Stomach (tissue), 19 donors: ENCODE measurements around the gene NDUFB2. TPM values are rescaled to one million over a fixed set of nuclear protein-coding genes. Genes with fewer than 3 reads are reported as not detected.

Experiments used
- DNase-seq, 2 donors: peaks; one replicate each; pipeline versions ENCODE4 v3.0.0 to v3.0.0-alpha.2; 2013 to 2019
- H3K27ac ChIP-seq, 5 donors: fragments of 200-600 bp in 4 of 5; sonication (generic) in 4 of 5; one replicate each; pipeline ENCODE4 v1.5.1; 2013 to 2019; ENCODE audit warnings: mild to moderate bottlenecking in 1 of 5, moderate library complexity in 1 of 5
- H3K27me3 ChIP-seq, 3 donors: fragments of 200-600 bp; sonication (generic); one replicate each; pipeline ENCODE4 v1.5.1; 2017 to 2019; ENCODE audit warnings: mixed run types in 1 of 3
- H3K36me3 ChIP-seq, 4 donors: fragments of 200-600 bp; sonication (generic); 1 replicate in 3 of 4; 2 replicates in 1 of 4; pipeline ENCODE4 v1.5.1; 2016 to 2019
- H3K4me1 ChIP-seq, 4 donors: fragments of 200-600 bp; sonication (generic); one replicate each; pipeline ENCODE4 v1.5.1; 2016 to 2019
- H3K4me3 ChIP-seq, 4 donors: fragments of 200-600 bp; sonication (generic) in 3 of 4; one replicate each; pipeline ENCODE4 v1.5.1; 2016 to 2019; ENCODE audit warnings: mild to moderate bottlenecking in 1 of 4
- H3K9me3 ChIP-seq, 4 donors: fragments of 200-600 bp; sonication (generic); one replicate each; pipeline ENCODE4 v1.5.1; 2016 to 2019
- CTCF ChIP-seq, 7 experiments: fragments of 450-650 bp in 4 of 7; fragments of 200-600 bp in 3 of 7; sonication (generic) in 3 of 7; IDR thresholded peaks; one replicate each; pipeline ENCODE4 v1.5.1; 2016 to 2019; ENCODE audit warnings: antibody characterized with exemption in 7 of 7, control low read depth in 2 of 7, mild to moderate bottlenecking in 1 of 7
- EP300 ChIP-seq: sonication (generic); formaldehyde crosslinking; IDR thresholded peaks from one replicate; pipeline ENCODE4 v1.6.1; 2017; ENCODE audit warnings: antibody characterized with exemption
- POLR2A ChIP-seq, 4 donors: fragments of 450-650 bp; IDR thresholded peaks; one replicate each; pipeline ENCODE4 v1.6.1; 2016; ENCODE audit warnings: antibody characterized with exemption in 4 of 4, control low read depth in 2 of 4, mild to moderate bottlenecking in 1 of 4, moderate library complexity in 1 of 4
- POLR2AphosphoS5 ChIP-seq, 3 donors: sonication (generic); formaldehyde crosslinking; IDR thresholded peaks; one replicate each; pipeline ENCODE4 v1.6.1; 2016; ENCODE audit warnings: antibody characterized with exemption in 3 of 3
- WGBS, 5 donors: extraction: QIAGEN DNeasy Blood & Tissue Kit in 3 of 5; methylation state at CpG; one replicate each; pipeline versions ENCODE4 v1.1.5 to v1.1.7; 2013 to 2018; 5-methylcytosine and 5-hydroxymethylcytosine counted together
- intact Hi-C: fragments of 100-400 bp; cut with DNase I; formaldehyde crosslinking; loops from one replicate; pipeline ENCODE4 v1.15.1; 2023; ENCODE audit warnings: low total_unique reads
- long read RNA-seq, 10 donors: transcript quantifications; one replicate each; lab custom pipeline, GENCODE V29; 2026
- polyA plus RNA-seq, 3 donors: library from polyadenylated mRNA; stranded (reverse); fragments of 200-250 nt; gene quantifications; one replicate each; pipeline ENCODE4 v1.2.3, GENCODE V29; 2013
- total RNA-seq, 5 donors: library from RNA; depleted of rRNA; stranded (reverse); fragments of >200 nt; gene quantifications; one replicate each; pipeline versions ENCODE4 v1.1.0 to v1.2.3, GENCODE V29; 2014 to 2016
- donor health status: healthy with polysubstance abuse.
- donor health status: Bipolar disorder and iron deficiency.
- donor health status: healthy.

The NDUFB2 gene
- total RNA-seq (100 to 1,000 TPM in 1 of 5 donors, 10 to 100 TPM in 4; 25.2 to 104 (median 89.3) TPM), polyA plus RNA-seq (100 to 1,000 TPM; 311 to 608 (median 464) TPM)
- long read RNA-seq, donor 1, transcript NDUFB2-201 (4 exons, 504 nt) = major isoform, 95 of 143 reads
- long read RNA-seq, donor 1, transcript NDUFB2-214 (3 exons, 665 nt) = minor isoform, 8 of 143 reads
- long read RNA-seq, donor 1, partial matches to known transcripts = 38 of 143 reads
- long read RNA-seq, donor 1, other reads (novel, unspliced or antisense) = 0 of 143 reads
- long read RNA-seq, donor 2, transcript NDUFB2-201 (4 exons, 504 nt) = major isoform, 126 of 175 reads
- long read RNA-seq, donor 2, transcript NDUFB2-207 (3 exons, 1,101 nt) = minor isoform, 5 of 175 reads
- long read RNA-seq, donor 2, transcript NDUFB2-214 (3 exons, 665 nt) = minor isoform, 7 of 175 reads
- long read RNA-seq, donor 2, partial matches to known transcripts = 37 of 175 reads
- long read RNA-seq, donor 2, other reads (novel, unspliced or antisense) = 0 of 175 reads
- long read RNA-seq, donor 3, transcript NDUFB2-214 (3 exons, 665 nt) = minor isoform, 5 of 174 reads
- long read RNA-seq, donor 3, transcript NDUFB2-201 (4 exons, 504 nt) = major isoform, 104 of 174 reads
- long read RNA-seq, donor 3, partial matches to known transcripts = 62 of 174 reads
- long read RNA-seq, donor 3, other reads (novel, unspliced or antisense) = 0 of 174 reads
- long read RNA-seq, donor 4, transcript NDUFB2-201 (4 exons, 504 nt) = major isoform, 8 of 22 reads
- long read RNA-seq, donor 4, partial matches to known transcripts = 13 of 22 reads
- long read RNA-seq, donor 4, other reads (novel, unspliced or antisense) = 0 of 22 reads
- long read RNA-seq, donor 5, transcript NDUFB2-201 (4 exons, 504 nt) = major isoform, 142 of 213 reads
- long read RNA-seq, donor 5, transcript NDUFB2-214 (3 exons, 665 nt) = minor isoform, 9 of 213 reads
- long read RNA-seq, donor 5, partial matches to known transcripts = 57 of 213 reads
- long read RNA-seq, donor 5, other reads (novel, unspliced or antisense) = 0 of 213 reads
- long read RNA-seq, donor 6, transcript NDUFB2-214 (3 exons, 665 nt) = minor isoform, 19 of 444 reads
- long read RNA-seq, donor 6, transcript NDUFB2-208 (4 exons, 499 nt) = minor isoform, 6 of 444 reads
- long read RNA-seq, donor 6, transcript NDUFB2-207 (3 exons, 1,101 nt) = minor isoform, 18 of 444 reads
- long read RNA-seq, donor 6, transcript NDUFB2-201 (4 exons, 504 nt) = major isoform, 306 of 444 reads
- long read RNA-seq, donor 6, partial matches to known transcripts = 94 of 444 reads
- long read RNA-seq, donor 6, other reads (novel, unspliced or antisense) = 0 of 444 reads
- long read RNA-seq, donor 7, transcript NDUFB2-201 (4 exons, 504 nt) = major isoform, 169 of 321 reads
- long read RNA-seq, donor 7, transcript NDUFB2-207 (3 exons, 1,101 nt) = minor isoform, 8 of 321 reads
- long read RNA-seq, donor 7, transcript NDUFB2-214 (3 exons, 665 nt) = minor isoform, 13 of 321 reads
- long read RNA-seq, donor 7, partial matches to known transcripts = 129 of 321 reads
- long read RNA-seq, donor 7, other reads (novel, unspliced or antisense) = 0 of 321 reads
- long read RNA-seq, donor 8, transcript NDUFB2-214 (3 exons, 665 nt) = minor isoform, 8 of 284 reads
- long read RNA-seq, donor 8, transcript NDUFB2-201 (4 exons, 504 nt) = major isoform, 149 of 284 reads
- long read RNA-seq, donor 8, transcript NDUFB2-207 (3 exons, 1,101 nt) = minor isoform, 9 of 284 reads
- long read RNA-seq, donor 8, partial matches to known transcripts = 114 of 284 reads
- long read RNA-seq, donor 8, other reads (novel, unspliced or antisense) = 0 of 284 reads
- long read RNA-seq, donor 9, transcript NDUFB2-201 (4 exons, 504 nt) = major isoform, 150 of 321 reads
- long read RNA-seq, donor 9, transcript NDUFB2-214 (3 exons, 665 nt) = minor isoform, 20 of 321 reads
- long read RNA-seq, donor 9, transcript NDUFB2-207 (3 exons, 1,101 nt) = minor isoform, 7 of 321 reads
- long read RNA-seq, donor 9, partial matches to known transcripts = 142 of 321 reads
- long read RNA-seq, donor 9, other reads (novel, unspliced or antisense) = 0 of 321 reads
- long read RNA-seq, donor 10, transcript NDUFB2-201 (4 exons, 504 nt) = major isoform, 62 of 97 reads
- long read RNA-seq, donor 10, partial matches to known transcripts = 28 of 97 reads
- long read RNA-seq, donor 10, other reads (novel, unspliced or antisense) = 0 of 97 reads

GRCh38 chr7:140696680-140697446 is at the start of gene NDUFB2:
Gene NDUFB2 (plus strand): TSS chr7:140696708. CDS start chr7:140696745, 37 bp downstream.
- peaks cover 17 to 30% (median 27%) of the 10 kb centered on the region in 4 donors for H3K4me1 ChIP-seq
- peaks cover 0 to 18% (median 16%) of the 10 kb centered on the region in 4 donors for H3K36me3 ChIP-seq
- no peaks in the 10 kb centered on the region for H3K9me3 ChIP-seq
- WGBS, 5 donors = 0 to 1% (median 0%) methylated on average over 36 to 82 of the region's 82 CpGs
- peak within 1 kb of the TSS; percentile 82 to 94 (median 89) for H3K4me3 ChIP-seq
- intact Hi-C loops = no loop called here
- peak within 1 kb of the TSS; percentile 96 to 98 (median 97) for H3K27ac ChIP-seq
- H3K27me3 ChIP-seq = no peaks in the 10 kb centered on the region
- TF ChIP-seq CTCF (IDR thresholded peaks at IDR 0.05) (no peak), POLR2AphosphoS5 (IDR thresholded peaks at IDR 0.05) (peak in 2 of 3 donors; percentile 92 to 95), POLR2A (IDR thresholded peaks at IDR 0.05) (peak in 1 of 4 donors; percentile 90), EP300 (no peak)
- peak; percentile 62 to 94 for DNase-seq

- Histone ChIP-seq H3K27me3 (peaks cover 0 to 21% (median 0%) of the 10 kb centered on the region in 3 donors), H3K4me3 (no peak overlapping the region), H3K36me3 (no peaks in the 10 kb centered on the region), H3K4me1 (peaks cover 0 to 11% (median 4%) of the 10 kb centered on the region in 4 donors), H3K9me3 (no peaks in the 10 kb centered on the region), H3K27ac (no peak overlapping the region)
- intact Hi-C loops = no loop called here
- WGBS, 5 donors = 30 to 39% (median 34%) methylated on average over 8 of the region's 8 CpGs
- DNase-seq = peak in 1 of 2 donors; percentile 75
- TF ChIP-seq CTCF (IDR thresholded peaks at IDR 0.05) = peak in 3 of 7 experiments; percentile 14 to 26 (median 26)
- no peak for TF ChIP-seq POLR2AphosphoS5 (IDR thresholded peaks at IDR 0.05)
- TF ChIP-seq POLR2A (IDR thresholded peaks at IDR 0.05) = no peak
These were observed 49.4 kb upstream of the NDUFB2 start for GRCh38 chr7:140646931-140647647.
